Body of pancreas (tissue), 4 donors: Measurements from ENCODE around the gene CBLIF. TPM values are rescaled to one million over a fixed set of nuclear protein-coding genes. Genes with fewer than 3 reads are reported as not detected.
A peak's percentile ranks its signal among the peaks of the same experiment; 100 is the strongest.

Experiments used
- ATAC-seq: fragments of 150-250 bp; one replicate; pipeline ENCODE4 v1.9.1; 2016
- DNase-seq, 4 donors: peaks; one replicate each; pipeline ENCODE4 v3.0.0-alpha.2; 2019
- H3K27ac ChIP-seq, 4 donors: fragments of 200-600 bp; sonication (generic); 1 replicate in 3 of 4; 2 replicates in 1 of 4; pipeline versions ENCODE4 v1.5.1 to v1.6.1; 2016 to 2019; ENCODE audit warnings: mild to moderate bottlenecking in 1 of 4, mixed read lengths in 1 of 4, moderate library complexity in 1 of 4
- H3K27me3 ChIP-seq, 2 donors: fragments of 200-600 bp; sonication (generic); one replicate each; pipeline ENCODE4 v1.6.0; 2016; ENCODE audit warnings: mild to moderate bottlenecking in 1 of 2
- H3K36me3 ChIP-seq, 2 donors: fragments of 200-600 bp; sonication (generic); replicated peaks in 1 of 2; 2 replicates each; pipeline ENCODE4 v1.5.1; 2016; ENCODE audit warnings: low read depth in 2 of 2; ENCODE audit not compliant: insufficient read depth in 1 of 2
- H3K4me1 ChIP-seq: fragments of 200-600 bp; sonication (generic); one replicate; pipeline ENCODE4 v1.6.0; 2016
- H3K4me3 ChIP-seq, 2 donors: fragments of 200-600 bp; sonication (generic); 1 replicate in 1 of 2; 2 replicates in 1 of 2; pipeline ENCODE4 v1.5.1; 2016 to 2019
- H3K9me3 ChIP-seq, 3 donors: fragments of 200-600 bp; sonication (generic); 1 replicate in 2 of 3; 2 replicates in 1 of 3; pipeline ENCODE4 v1.5.1; 2016
- CTCF ChIP-seq, 7 experiments: fragments of 450-650 bp in 4 of 7; fragments of 200-600 bp in 3 of 7; sonication (generic) in 3 of 7; IDR thresholded peaks; one replicate each; pipeline ENCODE4 v1.5.1; 2016 to 2019; ENCODE audit warnings: antibody characterized with exemption in 7 of 7
- POLR2A ChIP-seq, 3 donors: fragments of 450-650 bp; IDR thresholded peaks; one replicate each; pipeline ENCODE4 v1.6.1; 2016; ENCODE audit warnings: antibody characterized with exemption in 3 of 3, mild to moderate bottlenecking in 2 of 3
- WGBS, 2 donors: methylation state at CpG; one replicate each; pipeline ENCODE4 v1.1.5; 2017; 5-methylcytosine and 5-hydroxymethylcytosine counted together
- intact Hi-C: fragments of 100-400 bp; cut with DNase I; formaldehyde crosslinking; loops from one replicate; pipeline ENCODE4 v1.15.1; 2023
- total RNA-seq, 2 donors: library from RNA; depleted of rRNA; stranded (reverse); fragments of >200 nt; gene quantifications; one replicate each; pipeline ENCODE4 v1.1.0, GENCODE V29; 2016

Gene CBLIF
- total RNA-seq, 2 donors from 2014 or later = not detected

GRCh38 chr11:59879567-59879966, 34.3 kb upstream of the CBLIF start:
- no peak for ATAC-seq
- intact Hi-C loops = no loop called here
- TF ChIP-seq POLR2A (IDR thresholded peaks at IDR 0.05) (no peak), CTCF (IDR thresholded peaks at IDR 0.05) (no peak)
- no peaks in the 10 kb centered on the region for H3K9me3 ChIP-seq
- no peak for DNase-seq
- H3K36me3 ChIP-seq = no peaks in the 10 kb centered on the region
- 67 to 73% methylated on average over 1 of the region's 1 CpG for WGBS, 2 donors
- H3K27ac ChIP-seq = no peak overlapping the region
- H3K27me3 ChIP-seq = no peaks in the 10 kb centered on the region
- peaks cover 25% of the 10 kb centered on the region for H3K4me1 ChIP-seq
- H3K4me3 ChIP-seq = no peak overlapping the region

- 70 to 83% methylated on average over 5 of the region's 5 CpGs for WGBS, 2 donors
- H3K36me3 ChIP-seq = no peaks in the 10 kb centered on the region
- H3K27ac ChIP-seq = no peak within 1 kb of the TSS
- no peak for TF ChIP-seq POLR2A (IDR thresholded peaks at IDR 0.05)
- H3K4me3 ChIP-seq = no peak within 1 kb of the TSS
- no peaks in the 10 kb centered on the region for H3K27me3 ChIP-seq
- peaks cover 25% of the 10 kb centered on the region for H3K4me1 ChIP-seq
- intact Hi-C loops = no loop called here
- H3K9me3 ChIP-seq = no peaks in the 10 kb centered on the region
- ATAC-seq (no peak), DNase-seq (no peak)
These were observed 33.3 kb upstream of the CBLIF start, which contains the start of gene OOSP3 for GRCh38 chr11:59878575-59878974. Gene OOSP3, plus strand, starts transcription at chr11:59878782. Its CDS starts 27 bp downstream, at chr11:59878809.

- Histone ChIP-seq H3K27me3 (no peaks in the 10 kb centered on the region), H3K4me1 (peaks cover 25% of the 10 kb centered on the region), H3K9me3 (no peaks in the 10 kb centered on the region), H3K4me3 (no peak overlapping the region), H3K36me3 (no peaks in the 10 kb centered on the region), H3K27ac (no peak overlapping the region)
- intact Hi-C loops = no loop called here
- TF ChIP-seq CTCF (IDR thresholded peaks at IDR 0.05) (no peak), POLR2A (IDR thresholded peaks at IDR 0.05) (no peak)
- DNase-seq (no peak), ATAC-seq (no peak)
These were observed 32.5 kb upstream of the CBLIF start for GRCh38 chr11:59877784-59878183.

- intact Hi-C loops = no loop called here
- Histone ChIP-seq H3K27ac (no peak overlapping the region), H3K27me3 (no peaks in the 10 kb centered on the region), H3K36me3 (no peaks in the 10 kb centered on the region), H3K4me1 (peaks cover 25% of the 10 kb centered on the region), H3K9me3 (no peaks in the 10 kb centered on the region), H3K4me3 (no peak overlapping the region)
- no peak for ATAC-seq
- no peak for DNase-seq
- TF ChIP-seq CTCF (IDR thresholded peaks at IDR 0.05) = no peak
- no peak for TF ChIP-seq POLR2A (IDR thresholded peaks at IDR 0.05)
These were observed 32.0 kb upstream of the CBLIF start for GRCh38 chr11:59877325-59877724.

- Histone ChIP-seq H3K27me3 (no peaks in the 10 kb centered on the region), H3K9me3 (no peaks in the 10 kb centered on the region), H3K4me3 (no peak overlapping the region), H3K4me1 (peaks cover 25% of the 10 kb centered on the region), H3K27ac (peak overlapping the region in 3 of 4 donors; percentile 32 to 59 (median 43)), H3K36me3 (no peaks in the 10 kb centered on the region)
- intact Hi-C loops = no loop called here
- TF ChIP-seq POLR2A (IDR thresholded peaks at IDR 0.05) = no peak
- TF ChIP-seq CTCF (IDR thresholded peaks at IDR 0.05) = no peak
- WGBS, 2 donors = 13 to 17% methylated on average over 9 of the region's 9 CpGs
- ATAC-seq = peak; percentile 92
- DNase-seq = peak in 1 of 4 donors; percentile 10
These were observed 30.7 kb upstream of the CBLIF start for GRCh38 chr11:59875856-59876519.
